ENCODE results near the gene CRTC3. TPM values are rescaled to one million over a fixed set of nuclear protein-coding genes. Genes with fewer than 3 reads are reported as not detected.
A peak's percentile ranks its signal among the peaks of the same experiment; 100 is the strongest.
"Not testable (repeated sequence)": the region's sequence is repeated elsewhere in the genome, so short reads cannot be mapped to it uniquely, and the experiment has no call there.

The CRTC3 gene
- polyA plus RNA-seq, 6 donors from 2014 or later, result 14.2 to 47.8 (median 26.9) TPM

GRCh38 chr15:90644952-90645725 lies 115.4 kb downstream of the CRTC3 start:
- H3K36me3 Mint-ChIP-seq, result peaks cover 15 to 18% of the 10 kb centered on the region in 2 donors
- no peak for ATAC-seq (ENCODE audit: low read depth in 2 of 2)
- H3K4me1 Mint-ChIP-seq, result peaks cover 20 to 23% (median 22%) of the 10 kb centered on the region in 3 donors
- no peak for DNase-seq
- peaks cover 6 to 17% (median 16%) of the 10 kb centered on the region in 3 donors for H3K27me3 Mint-ChIP-seq
- H3K27ac Mint-ChIP-seq, result peak overlapping the region in 5 of 6 donors; percentile 34 to 93 (median 63)
- no peaks in the 10 kb centered on the region for H3K9me3 Mint-ChIP-seq
- peak overlapping the region in 2 of 8 donors; percentile 43 to 47 for H3K4me3 Mint-ChIP-seq

- peaks cover 22 to 26% (median 23%) of the 10 kb centered on the region in 3 donors for H3K4me1 Mint-ChIP-seq
- no peaks in the 10 kb centered on the region for H3K9me3 Mint-ChIP-seq
- H3K27me3 Mint-ChIP-seq, result peaks cover 6 to 19% (median 18%) of the 10 kb centered on the region in 3 donors
- no peak for ATAC-seq (ENCODE audit: low read depth in 2 of 2)
- H3K4me3 Mint-ChIP-seq, result peak overlapping the region in 1 of 8 donors; percentile 43
- peak overlapping the region in 3 of 6 donors; percentile 34 to 85 (median 34) for H3K27ac Mint-ChIP-seq
- H3K36me3 Mint-ChIP-seq, result peaks cover 15 to 18% of the 10 kb centered on the region in 2 donors
- DNase-seq, result no peak
Observed at GRCh38 chr15:90645873-90646575, 116.3 kb downstream of the CRTC3 start.

- ATAC-seq (ENCODE audit: low read depth in 2 of 2), result no peak
- Mint-ChIP-seq H3K4me3 (no peak overlapping the region), H3K27ac (peak overlapping the region in 4 of 6 donors; percentile 34 to 75 (median 49)), H3K9me3 (no peaks in the 10 kb centered on the region), H3K27me3 (peaks cover 6 to 22% (median 18%) of the 10 kb centered on the region in 3 donors), H3K36me3 (peaks cover 15 to 16% of the 10 kb centered on the region in 2 donors), H3K4me1 (peaks cover 22 to 26% (median 23%) of the 10 kb centered on the region in 3 donors)
- no peak for DNase-seq
Observed at GRCh38 chr15:90646662-90647305, 117.1 kb downstream of the CRTC3 start.

- H3K36me3 Mint-ChIP-seq, result peaks cover 10 to 15% of the 10 kb centered on the region in 2 donors
- no peak for DNase-seq
- no peak overlapping the region for H3K27ac Mint-ChIP-seq
- H3K27me3 Mint-ChIP-seq, result peaks cover 6 to 22% (median 19%) of the 10 kb centered on the region in 3 donors
- H3K9me3 Mint-ChIP-seq, result no peaks in the 10 kb centered on the region
- H3K4me1 Mint-ChIP-seq, result peaks cover 22 to 26% (median 23%) of the 10 kb centered on the region in 3 donors
- no peak for ATAC-seq (ENCODE audit: low read depth in 2 of 2)
- no peak overlapping the region for H3K4me3 Mint-ChIP-seq
Observed at GRCh38 chr15:90647326-90647725, 117.6 kb downstream of the CRTC3 start.

- no peaks in the 10 kb centered on the region for H3K9me3 Mint-ChIP-seq
- H3K27me3 Mint-ChIP-seq, result peaks cover 6 to 31% (median 30%) of the 10 kb centered on the region in 3 donors
- peak; percentile 76 to 85 for ATAC-seq (ENCODE audit: low read depth in 2 of 2)
- peak overlapping the region in 2 of 6 donors; percentile 8 to 74 for H3K27ac Mint-ChIP-seq
- peaks cover 22 to 26% (median 23%) of the 10 kb centered on the region in 3 donors for H3K4me1 Mint-ChIP-seq
- peak; percentile 62 for DNase-seq
- peak overlapping the region in 4 of 8 donors; percentile 15 to 71 (median 42) for H3K4me3 Mint-ChIP-seq
- H3K36me3 Mint-ChIP-seq, result peaks cover under 1 to 7% of the 10 kb centered on the region in 2 donors
Observed at GRCh38 chr15:90648137-90649070, 118.7 kb downstream of the CRTC3 start.

GRCh38 chr15:90650117-90650955 lies 120.6 kb downstream of the CRTC3 start:
- ATAC-seq (ENCODE audit: low read depth in 2 of 2) (no peak), DNase-seq (no peak)
- Mint-ChIP-seq H3K27me3 (peaks cover 15 to 44% (median 42%) of the 10 kb centered on the region in 3 donors), H3K36me3 (no peaks in the 10 kb centered on the region), H3K4me3 (no peak overlapping the region), H3K9me3 (no peaks in the 10 kb centered on the region), H3K4me1 (peaks cover 29 to 38% (median 30%) of the 10 kb centered on the region in 3 donors), H3K27ac (no peak overlapping the region)

GRCh38 chr15:90650956-90651689 lies 121.4 kb downstream of the CRTC3 start:
- Mint-ChIP-seq H3K4me3 (peak overlapping the region in 1 of 8 donors; percentile 74), H3K27ac (no peak overlapping the region), H3K27me3 (peaks cover 16 to 51% (median 42%) of the 10 kb centered on the region in 3 donors), H3K9me3 (no peaks in the 10 kb centered on the region), H3K4me1 (peaks cover 23 to 38% (median 27%) of the 10 kb centered on the region in 3 donors), H3K36me3 (no peaks in the 10 kb centered on the region)
- no peak for ATAC-seq (ENCODE audit: low read depth in 2 of 2)
- no peak for DNase-seq

- H3K4me3 Mint-ChIP-seq, result peak overlapping the region in 5 of 8 donors; percentile 29 to 62 (median 40)
- peak overlapping the region in 3 of 6 donors; percentile 28 to 48 (median 39) for H3K27ac Mint-ChIP-seq
- peaks cover 28 to 55% (median 46%) of the 10 kb centered on the region in 3 donors for H3K4me1 Mint-ChIP-seq
- peak; percentile 53 to 54 for ATAC-seq (ENCODE audit: low read depth in 2 of 2)
- H3K9me3 Mint-ChIP-seq, result no peaks in the 10 kb centered on the region
- DNase-seq, result no peak
- H3K27me3 Mint-ChIP-seq, result peaks cover 15 to 55% (median 52%) of the 10 kb centered on the region in 3 donors
- H3K36me3 Mint-ChIP-seq, result no peaks in the 10 kb centered on the region
Observed at GRCh38 chr15:90654233-90655136, 124.8 kb downstream of the CRTC3 start.

GRCh38 chr15:90657520-90658172 lies 127.9 kb downstream of the CRTC3 start:
- Mint-ChIP-seq H3K4me1 (peaks cover 50 to 75% (median 69%) of the 10 kb centered on the region in 3 donors), H3K27ac (peak overlapping the region in 4 of 6 donors; percentile 47 to 87 (median 66)), H3K27me3 (peaks cover 15 to 49% (median 49%) of the 10 kb centered on the region in 3 donors), H3K4me3 (peak overlapping the region; percentile 55 to 89 (median 77))
- H3K9me3 Mint-ChIP-seq, H3K36me3 Mint-ChIP-seq: not testable (repeated sequence)
- DNase-seq (peak; percentile 64), ATAC-seq (ENCODE audit: low read depth in 2 of 2) (peak; percentile 45 to 63)

- Mint-ChIP-seq H3K27me3 (peaks cover 26 to 49% (median 46%) of the 10 kb centered on the region in 3 donors), H3K4me3 (peak overlapping the region in 5 of 8 donors; percentile 12 to 82 (median 75)), H3K27ac (no peak overlapping the region), H3K36me3 (no peaks in the 10 kb centered on the region), H3K9me3 (no peaks in the 10 kb centered on the region), H3K4me1 (peaks cover 59 to 87% (median 81%) of the 10 kb centered on the region in 3 donors)
- DNase-seq (no peak), ATAC-seq (ENCODE audit: low read depth in 2 of 2) (no peak)
Observed at GRCh38 chr15:90659481-90659880, 129.8 kb downstream of the CRTC3 start.
